Skeletal muscle satellite cell (primary cell): Measurements from ENCODE around the gene DMD.

Experiments used
- H3K27me3 ChIP-seq: 2 replicates; pipeline ENCODE4 v1.7.0; 2013; ENCODE audit warnings: low read length; ENCODE audit not compliant: control insufficient read depth, insufficient read depth
- H3K36me3 ChIP-seq: 2 replicates; pipeline ENCODE4 v1.7.0; 2013; ENCODE audit warnings: mild to moderate bottlenecking, control low read depth, low read length; ENCODE audit not compliant: insufficient read depth
- H3K4me1 ChIP-seq: 2 replicates; pipeline ENCODE4 v1.7.0; 2013; ENCODE audit warnings: low read length; ENCODE audit not compliant: control insufficient read depth, insufficient read depth
- H3K4me2 ChIP-seq: 2 replicates; pipeline ENCODE4 v1.7.0; 2013; ENCODE audit warnings: mild to moderate bottlenecking, low read length
- H3K4me3 ChIP-seq: 2 replicates; pipeline ENCODE4 v1.7.0; 2013; ENCODE audit warnings: low read length
- H3K9ac ChIP-seq: 2 replicates; pipeline ENCODE4 v1.7.0; 2013; ENCODE audit warnings: mild to moderate bottlenecking, low read depth, low read length, moderate library complexity
- H3K9me3 ChIP-seq: replicated peaks from 2 replicates; pipeline ENCODE4 v1.7.0; 2013; ENCODE audit warnings: mild to moderate bottlenecking, control low read depth, low read length

Gene DMD

GRCh38 chrX:31800219-31800618 is 1411.1 kb downstream of the DMD start:
- no peak overlapping the region for H3K4me2 ChIP-seq
- H3K4me3 ChIP-seq, result no peak overlapping the region
- no peaks in the 10 kb centered on the region for H3K36me3 ChIP-seq
- no peak overlapping the region for H3K9ac ChIP-seq
- no peaks in the 10 kb centered on the region for H3K27me3 ChIP-seq
- no peaks in the 10 kb centered on the region for H3K9me3 ChIP-seq
- H3K4me1 ChIP-seq, result no peaks in the 10 kb centered on the region

GRCh38 chrX:31796624-31797023 is 1414.7 kb downstream of the DMD start:
- no peaks in the 10 kb centered on the region for H3K4me1 ChIP-seq
- H3K9me3 ChIP-seq, result no peaks in the 10 kb centered on the region
- no peaks in the 10 kb centered on the region for H3K36me3 ChIP-seq
- H3K4me3 ChIP-seq, result no peak overlapping the region
- no peaks in the 10 kb centered on the region for H3K27me3 ChIP-seq
- H3K9ac ChIP-seq, result no peak overlapping the region
- no peak overlapping the region for H3K4me2 ChIP-seq

GRCh38 chrX:31747411-31747810 is 1463.9 kb downstream of the DMD start:
- Histone ChIP-seq H3K36me3 (no peaks in the 10 kb centered on the region), H3K4me3 (no peak overlapping the region), H3K27me3 (no peaks in the 10 kb centered on the region), H3K9me3 (no peaks in the 10 kb centered on the region), H3K4me2 (no peak overlapping the region), H3K4me1 (no peaks in the 10 kb centered on the region), H3K9ac (no peak overlapping the region)

GRCh38 chrX:31743004-31743403 is 1468.3 kb downstream of the DMD start:
- H3K27me3 ChIP-seq, result no peaks in the 10 kb centered on the region
- H3K4me3 ChIP-seq, result no peak overlapping the region
- H3K4me2 ChIP-seq, result no peak overlapping the region
- no peaks in the 10 kb centered on the region for H3K36me3 ChIP-seq
- no peaks in the 10 kb centered on the region for H3K9me3 ChIP-seq
- no peaks in the 10 kb centered on the region for H3K4me1 ChIP-seq
- no peak overlapping the region for H3K9ac ChIP-seq

GRCh38 chrX:31717474-31717873 is 1493.9 kb downstream of the DMD start:
- Histone ChIP-seq H3K36me3 (no peaks in the 10 kb centered on the region), H3K4me2 (no peak overlapping the region), H3K4me1 (no peaks in the 10 kb centered on the region), H3K4me3 (no peak overlapping the region), H3K9ac (no peak overlapping the region), H3K9me3 (no peaks in the 10 kb centered on the region), H3K27me3 (no peaks in the 10 kb centered on the region)

- Histone ChIP-seq H3K9me3 (no peaks in the 10 kb centered on the region), H3K36me3 (no peaks in the 10 kb centered on the region), H3K4me1 (no peaks in the 10 kb centered on the region), H3K27me3 (no peaks in the 10 kb centered on the region), H3K9ac (no peak overlapping the region), H3K4me3 (no peak overlapping the region), H3K4me2 (no peak overlapping the region)
Measured at GRCh38 chrX:31715675-31716074, 1495.7 kb downstream of the DMD start.

GRCh38 chrX:31714797-31715196 is 1496.6 kb downstream of the DMD start:
- H3K4me3 ChIP-seq, result no peak overlapping the region
- no peak overlapping the region for H3K9ac ChIP-seq
- no peak overlapping the region for H3K4me2 ChIP-seq
- H3K9me3 ChIP-seq, result no peaks in the 10 kb centered on the region
- no peaks in the 10 kb centered on the region for H3K27me3 ChIP-seq
- no peaks in the 10 kb centered on the region for H3K4me1 ChIP-seq
- H3K36me3 ChIP-seq, result no peaks in the 10 kb centered on the region

- Histone ChIP-seq H3K9ac (no peak overlapping the region), H3K4me2 (no peak overlapping the region), H3K27me3 (no peaks in the 10 kb centered on the region), H3K9me3 (no peaks in the 10 kb centered on the region), H3K36me3 (no peaks in the 10 kb centered on the region), H3K4me3 (no peak overlapping the region), H3K4me1 (no peaks in the 10 kb centered on the region)
Measured at GRCh38 chrX:31713120-31713519, 1498.2 kb downstream of the DMD start.

- Histone ChIP-seq H3K36me3 (no peaks in the 10 kb centered on the region), H3K9ac (no peak overlapping the region), H3K9me3 (no peaks in the 10 kb centered on the region), H3K4me3 (no peak overlapping the region), H3K27me3 (no peaks in the 10 kb centered on the region), H3K4me2 (no peak overlapping the region), H3K4me1 (no peaks in the 10 kb centered on the region)
Measured at GRCh38 chrX:31711166-31711565, 1500.2 kb downstream of the DMD start.

GRCh38 chrX:31708116-31708515 is 1503.2 kb downstream of the DMD start:
- no peaks in the 10 kb centered on the region for H3K9me3 ChIP-seq
- no peaks in the 10 kb centered on the region for H3K27me3 ChIP-seq
- no peak overlapping the region for H3K4me2 ChIP-seq
- H3K4me3 ChIP-seq, result no peak overlapping the region
- no peak overlapping the region for H3K9ac ChIP-seq
- no peaks in the 10 kb centered on the region for H3K36me3 ChIP-seq
- H3K4me1 ChIP-seq, result no peaks in the 10 kb centered on the region

GRCh38 chrX:31706466-31706865 is 1504.9 kb downstream of the DMD start:
- H3K9ac ChIP-seq, result no peak overlapping the region
- H3K4me1 ChIP-seq, result no peaks in the 10 kb centered on the region
- H3K36me3 ChIP-seq, result no peaks in the 10 kb centered on the region
- no peaks in the 10 kb centered on the region for H3K27me3 ChIP-seq
- no peak overlapping the region for H3K4me2 ChIP-seq
- H3K9me3 ChIP-seq, result no peaks in the 10 kb centered on the region
- no peak overlapping the region for H3K4me3 ChIP-seq

- H3K9ac ChIP-seq, result no peak overlapping the region
- H3K4me1 ChIP-seq, result no peaks in the 10 kb centered on the region
- H3K36me3 ChIP-seq, result no peaks in the 10 kb centered on the region
- no peaks in the 10 kb centered on the region for H3K9me3 ChIP-seq
- H3K4me2 ChIP-seq, result no peak overlapping the region
- H3K27me3 ChIP-seq, result no peaks in the 10 kb centered on the region
- no peak overlapping the region for H3K4me3 ChIP-seq
Measured at GRCh38 chrX:31705816-31706215, 1505.5 kb downstream of the DMD start.
